ENCODE results near the gene DGCR8. TPM values are rescaled to one million over a fixed set of nuclear protein-coding genes. Genes with fewer than 3 reads are reported as not detected.

The DGCR8 gene
- total and polyA plus RNA-seq, 2 of the 4 experiments (the other 2 are of a cell fraction), result 16.7 to 25.3 TPM

DNA sequence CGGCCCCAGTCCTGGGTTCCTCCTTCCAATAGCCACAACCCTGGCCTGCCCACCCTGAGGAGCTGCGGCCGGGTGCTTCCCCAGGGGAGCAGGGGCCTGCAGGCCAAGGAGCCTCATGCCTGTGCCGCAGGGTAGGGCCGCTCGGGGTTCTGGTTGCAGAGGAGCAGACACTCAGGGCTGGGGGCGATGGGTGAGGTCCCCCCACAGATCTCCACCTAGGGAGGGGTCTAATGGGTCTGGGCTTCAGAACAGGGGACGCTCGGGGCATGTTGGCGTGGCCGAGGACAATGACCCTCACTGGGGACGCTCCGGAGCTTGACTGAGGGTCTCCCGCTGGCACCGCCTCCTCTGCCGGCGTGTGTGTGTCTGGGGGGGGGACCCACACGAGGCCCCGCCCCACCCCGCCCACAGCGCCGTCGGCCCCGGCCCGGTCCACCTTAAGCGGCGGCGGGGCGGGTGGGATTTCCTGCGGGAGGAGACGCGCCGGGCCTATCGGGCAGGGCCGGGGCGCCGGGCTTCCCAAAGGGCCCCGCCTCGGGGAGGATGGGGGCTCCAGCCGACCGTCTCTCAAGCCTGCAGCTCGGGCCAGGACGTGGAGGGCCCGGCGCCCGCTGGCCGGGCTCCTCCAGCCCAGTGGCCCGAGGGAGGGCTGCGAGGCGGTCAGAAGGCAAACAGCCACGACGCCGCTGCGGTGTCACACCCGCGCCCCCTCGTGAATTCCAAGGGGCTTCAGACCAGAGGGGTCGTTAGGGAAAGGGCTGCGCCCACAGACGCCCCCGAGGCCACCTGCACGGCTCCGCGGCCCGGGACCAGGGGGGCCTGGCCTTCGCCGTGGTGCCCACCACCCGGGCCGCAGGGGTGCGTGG, 50.9 kb downstream of the DGCR8 start:
- intact Hi-C loops (cut with micrococcal nuclease) (no loop called here), dilution Hi-C loops (cut with HindIII; ENCODE audit: low sequenced_read_pairs, unreplicated experiment) (no loop called here), in situ Hi-C loops (cut with MboI; ENCODE audit: low sequenced_read_pairs) (no loop called here)
- Histone ChIP-seq H4K91ac (ENCODE audit: insufficient read depth, low read depth, low read length) (no peak overlapping the region), H3K4me3 (ENCODE audit: insufficient read depth, low read depth, low read length) (peak overlapping the region; percentile 83), H2BK5ac (ENCODE audit: low read depth, low read length, poor library complexity, severe bottlenecking) (peak overlapping the region; percentile 40), H4K8ac (ENCODE audit: low read depth in 2 of 2, low read length in 2 of 2) (peak overlapping the region; percentile 76 to 91; a peak in 3 of 4 replicates), H2AFZ (replicated peaks; ENCODE audit: low read length, poor library complexity) (peak overlapping the region; percentile 99), H3K9me1 (ENCODE audit: insufficient read depth, low read length) (peaks cover 3% of the 10 kb centered on the region; the same call in 1 of the 2 replicates), H2BK120ac (ENCODE audit: low read depth, low read length) (no peak overlapping the region), H3K36me3 (ENCODE audit: control insufficient read depth, insufficient read depth, low read length) (peaks cover 17% of the 10 kb centered on the region), H3K27ac (ENCODE audit: insufficient read depth, low read length) (peak overlapping the region; percentile 81), H3K9ac (ENCODE audit: low read depth, low read length) (peak overlapping the region; percentile 76), H3K27me3 (ENCODE audit: control insufficient read depth, insufficient read depth, low read length) (no peaks in the 10 kb centered on the region), H3K23ac (ENCODE audit: low read depth, low read length) (no peak overlapping the region), H3K4ac (ENCODE audit: low read depth, low read length) (peak overlapping the region; percentile 74), H2AK5ac (ENCODE audit: low read depth, low read length) (no peak overlapping the region), H4K5ac (ENCODE audit: low read depth, low read length) (peak overlapping the region; percentile 82), H3K56ac (ENCODE audit: extremely low read depth, insufficient read depth, low read length) (peak overlapping the region; percentile 49; the same call in 1 of the 2 replicates), H2BK20ac (ENCODE audit: low read depth, low read length) (no peak overlapping the region), H3K18ac (ENCODE audit: low read depth, low read length) (no peak overlapping the region; the same call in 1 of the 2 replicates), H4K20me1 (ENCODE audit: insufficient read depth, low read length) (peaks cover 41% of the 10 kb centered on the region), H3K4me1 (ENCODE audit: control insufficient read depth, insufficient read depth, low read length) (peaks cover 9% of the 10 kb centered on the region), H3K4me2 (ENCODE audit: low read depth, low read length) (peak overlapping the region; percentile 69), H3K79me1 (ENCODE audit: low read depth in 1 of 2, low read length in 2 of 2) (peaks cover 3 to 38% of the 10 kb centered on the region in 2 experiments), H2BK15ac (ENCODE audit: low read depth, low read length) (no peak overlapping the region), H3K14ac (replicated peaks; ENCODE audit: low read depth, low read length) (peak overlapping the region; percentile 68; the same call in 1 of the 2 replicates), H3K9me3 (ENCODE audit: control insufficient read depth, insufficient read depth, low read length) (no peaks in the 10 kb centered on the region), H2AK9ac (replicated peaks; ENCODE audit: low read depth, low read length, poor library complexity) (peak overlapping the region; percentile 96)
- TF ChIP-seq RFX5 (IDR thresholded peaks at IDR 0.05; ENCODE audit: low read depth, low read length), result no peak
- TF ChIP-seq MAZ (IDR thresholded peaks at IDR 0.05; ENCODE audit: borderline replicate concordance, low read depth, low read length), result peak; percentile 72; the same call in 1 of the 2 replicates
- ChIA-PET CTCF (no interaction called here), POLR2A (ENCODE audit: unreplicated experiment) (no interaction called here)
- no TSS peak for BruUV-seq (replicated peaks)
- 2% methylated on average over 23 of the region's 70 CpGs; no CpG with 5 or more reads in 1 of the 2 experiments for WGBS, 2 experiments (ENCODE audit: extremely low coverage in 2 of 2, insufficient read length in 1 of 2)
- peak; percentile 61 for DNase-seq
- ATAC-seq (ENCODE audit: low read depth), result peak; percentile 90
